IPS-18a (cell line): ENCODE measurements around the gene U2AF1L4.
"Not testable (repeated sequence)": the region's sequence is repeated elsewhere in the genome, so short reads cannot be mapped to it uniquely, and the experiment has no call there.

Experiments used
- H3K27ac ChIP-seq: one replicate; pipeline ENCODE4 v1.5.1; 2013; ENCODE audit warnings: low read length
- H3K27me3 ChIP-seq: one replicate; pipeline ENCODE4 v1.6.1; 2013; ENCODE audit warnings: mild to moderate bottlenecking, low read length; ENCODE audit not compliant: control insufficient read depth, insufficient read depth
- H3K36me3 ChIP-seq: one replicate; pipeline ENCODE4 v1.6.1; 2013; ENCODE audit warnings: low read depth, low read length; ENCODE audit not compliant: control insufficient read depth
- H3K4me1 ChIP-seq: one replicate; pipeline ENCODE4 v1.6.1; 2013; ENCODE audit warnings: low read depth, low read length; ENCODE audit not compliant: control insufficient read depth
- H3K4me3 ChIP-seq: one replicate; pipeline ENCODE4 v1.5.1; 2013; ENCODE audit warnings: low read length
- H3K9ac ChIP-seq: one replicate; pipeline ENCODE4 v1.6.1; 2013; ENCODE audit warnings: mild to moderate bottlenecking, low read length, moderate library complexity
- H3K9me3 ChIP-seq: one replicate; pipeline ENCODE4 v1.6.1; 2013; ENCODE audit warnings: low read depth, low read length; ENCODE audit not compliant: control insufficient read depth

U2AF1L4 gene

DNA sequence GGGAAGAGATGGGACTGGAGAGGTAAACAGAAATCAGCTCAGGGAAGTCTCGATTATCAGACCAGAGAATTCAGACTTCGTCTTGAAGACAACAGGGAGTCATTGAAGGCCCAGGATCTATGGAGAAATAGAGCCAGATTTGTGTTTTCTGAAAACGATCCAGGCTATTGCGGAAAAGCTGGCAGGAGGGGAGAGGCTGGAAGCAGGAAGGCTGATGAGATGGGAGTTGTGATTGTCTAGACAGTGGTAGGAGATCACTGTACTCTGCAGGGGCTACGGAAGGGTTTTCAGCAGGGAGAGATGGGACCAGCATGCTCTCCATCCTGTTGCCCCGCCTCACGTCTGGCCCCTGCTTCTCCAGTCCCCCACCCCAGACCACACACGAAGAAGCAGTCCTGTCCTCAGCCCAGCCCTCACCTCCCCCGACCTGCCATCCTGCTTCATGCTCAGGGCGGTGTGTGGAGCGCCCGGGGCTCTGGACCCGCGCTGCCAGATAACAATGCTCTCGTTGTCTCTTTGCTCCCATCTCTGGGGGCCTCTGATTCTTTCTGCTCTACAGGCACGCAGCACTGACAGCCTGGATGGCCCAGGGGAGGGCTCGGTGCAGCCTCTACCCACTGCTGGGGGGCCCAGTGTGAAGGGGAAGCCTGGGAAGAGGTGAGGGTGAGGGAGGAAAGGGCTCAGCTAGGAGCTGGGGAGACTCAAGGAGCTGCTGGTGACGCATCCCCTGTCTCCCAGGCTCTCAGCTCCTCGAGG, 32.0 kb upstream of the U2AF1L4 start:
- Histone ChIP-seq H3K27me3 (peaks cover 21% of the 10 kb centered on the region), H3K4me1 (peaks cover 17% of the 10 kb centered on the region), H3K27ac (no peak overlapping the region), H3K9ac (no peak overlapping the region), H3K9me3 (no peaks in the 10 kb centered on the region), H3K4me3 (peak overlapping the region; percentile 67), H3K36me3 (no peaks in the 10 kb centered on the region)

DNA sequence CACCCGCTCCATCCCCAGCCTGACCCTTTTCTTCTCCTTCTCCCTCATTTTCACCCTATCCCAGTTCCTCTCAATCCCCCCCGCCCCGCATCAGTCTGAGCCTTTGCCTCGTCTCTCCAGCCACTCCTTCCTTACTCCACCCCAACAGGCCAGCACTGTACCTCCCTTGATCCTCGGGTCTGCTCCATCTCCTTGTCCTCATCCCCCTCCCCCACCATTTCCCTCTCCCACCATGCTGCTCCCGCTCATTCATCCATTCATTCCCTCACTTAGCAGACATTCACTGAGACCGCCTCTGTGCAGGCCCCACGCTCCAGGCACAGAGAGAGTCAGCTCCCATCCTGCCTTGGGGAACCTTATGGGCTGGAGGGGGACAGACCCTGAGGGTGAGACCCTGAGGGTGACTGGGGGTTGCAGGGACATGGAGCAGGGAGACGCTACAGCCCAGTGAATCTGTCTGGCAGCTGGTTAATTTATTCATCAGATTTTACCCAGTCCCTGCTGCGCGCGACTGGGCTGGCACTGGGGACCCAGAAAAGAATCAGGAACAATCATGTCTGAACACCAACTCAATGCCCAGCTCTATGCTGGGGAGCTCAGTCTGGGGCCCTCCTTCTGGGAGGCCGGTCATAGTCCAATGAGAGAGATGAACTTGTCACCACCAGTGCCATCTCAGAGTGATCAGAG, 31.0 kb upstream of the U2AF1L4 start:
- H3K4me1 ChIP-seq = peaks cover 17% of the 10 kb centered on the region
- peaks cover 21% of the 10 kb centered on the region for H3K27me3 ChIP-seq
- H3K36me3 ChIP-seq = no peaks in the 10 kb centered on the region
- H3K9me3 ChIP-seq = no peaks in the 10 kb centered on the region
- H3K4me3 ChIP-seq = peak overlapping the region; percentile 67
- no peak overlapping the region for H3K9ac ChIP-seq
- H3K27ac ChIP-seq = no peak overlapping the region

DNA sequence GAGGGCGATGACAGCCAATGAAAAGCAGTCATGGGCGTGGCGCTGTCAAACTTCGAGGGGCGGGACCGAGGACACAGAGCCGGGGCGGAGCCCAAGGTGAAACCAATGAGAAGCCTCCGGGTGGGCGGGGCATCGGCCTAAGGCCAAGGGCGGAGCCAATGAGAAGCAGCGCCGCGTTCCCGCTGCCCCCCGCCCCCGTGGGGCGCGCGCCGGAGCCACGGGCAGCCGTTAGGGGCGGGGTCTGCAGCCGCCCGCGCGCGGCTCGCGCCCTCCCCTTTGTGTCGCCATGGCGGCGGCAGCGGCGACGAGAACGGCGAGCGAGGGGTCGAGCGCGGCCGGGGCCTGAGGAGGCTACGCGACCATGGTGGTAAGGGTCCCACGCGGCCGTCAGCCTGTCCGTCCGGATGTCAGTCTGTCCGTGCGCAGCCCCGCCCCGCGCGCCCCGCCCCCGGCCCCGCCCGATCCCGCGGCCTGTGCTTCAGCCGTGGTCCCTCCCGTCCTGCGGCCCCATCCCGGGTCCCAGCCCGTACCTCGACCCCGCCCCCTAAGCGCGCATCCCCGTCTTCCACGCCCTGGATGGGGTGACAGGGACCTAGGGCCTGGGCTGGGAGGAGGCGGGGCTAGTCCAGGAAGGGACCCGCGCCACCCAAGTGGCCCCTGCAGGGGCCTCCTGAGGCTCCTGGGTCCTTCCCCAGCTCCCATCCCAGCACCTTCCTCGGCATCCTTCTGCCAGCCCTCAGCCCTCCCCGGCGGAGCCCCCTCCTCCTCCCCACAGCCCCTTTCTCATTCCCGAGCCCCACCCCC, 30.3 kb upstream of the U2AF1L4 start, which contains the start of gene ARHGAP33:
ARHGAP33 (plus strand) TSS at position 267 of the 804 bp plus-strand sequence; CDS start at position 362, 95 bp downstream.
- Histone ChIP-seq H3K27ac (no peak within 1 kb of the TSS), H3K4me1 (peaks cover 17% of the 10 kb centered on the region), H3K4me3 (peak within 1 kb of the TSS; percentile 67), H3K9ac (no peak within 1 kb of the TSS), H3K36me3 (no peaks in the 10 kb centered on the region), H3K9me3 (no peaks in the 10 kb centered on the region), H3K27me3 (peaks cover 21% of the 10 kb centered on the region)

DNA sequence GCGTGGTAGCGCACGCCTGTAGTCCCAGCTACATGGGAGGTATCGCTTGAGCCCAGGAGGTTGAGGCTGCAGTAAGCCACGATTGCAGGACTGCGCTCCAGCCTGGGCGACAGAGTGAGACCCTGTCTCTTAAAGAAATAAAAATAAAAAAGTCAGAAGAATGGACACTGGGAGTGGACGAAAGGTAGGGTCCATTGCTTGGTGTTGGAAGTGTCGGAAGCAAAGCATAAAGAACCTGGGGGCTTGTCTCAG, 29.8 kb upstream of the U2AF1L4 start:
- Histone ChIP-seq H3K9me3 (no peaks in the 10 kb centered on the region), H3K27me3 (peaks cover 21% of the 10 kb centered on the region), H3K9ac (no peak overlapping the region), H3K36me3 (no peaks in the 10 kb centered on the region), H3K4me3 (peak overlapping the region; percentile 67), H3K4me1 (peaks cover 17% of the 10 kb centered on the region), H3K27ac (no peak overlapping the region)

DNA sequence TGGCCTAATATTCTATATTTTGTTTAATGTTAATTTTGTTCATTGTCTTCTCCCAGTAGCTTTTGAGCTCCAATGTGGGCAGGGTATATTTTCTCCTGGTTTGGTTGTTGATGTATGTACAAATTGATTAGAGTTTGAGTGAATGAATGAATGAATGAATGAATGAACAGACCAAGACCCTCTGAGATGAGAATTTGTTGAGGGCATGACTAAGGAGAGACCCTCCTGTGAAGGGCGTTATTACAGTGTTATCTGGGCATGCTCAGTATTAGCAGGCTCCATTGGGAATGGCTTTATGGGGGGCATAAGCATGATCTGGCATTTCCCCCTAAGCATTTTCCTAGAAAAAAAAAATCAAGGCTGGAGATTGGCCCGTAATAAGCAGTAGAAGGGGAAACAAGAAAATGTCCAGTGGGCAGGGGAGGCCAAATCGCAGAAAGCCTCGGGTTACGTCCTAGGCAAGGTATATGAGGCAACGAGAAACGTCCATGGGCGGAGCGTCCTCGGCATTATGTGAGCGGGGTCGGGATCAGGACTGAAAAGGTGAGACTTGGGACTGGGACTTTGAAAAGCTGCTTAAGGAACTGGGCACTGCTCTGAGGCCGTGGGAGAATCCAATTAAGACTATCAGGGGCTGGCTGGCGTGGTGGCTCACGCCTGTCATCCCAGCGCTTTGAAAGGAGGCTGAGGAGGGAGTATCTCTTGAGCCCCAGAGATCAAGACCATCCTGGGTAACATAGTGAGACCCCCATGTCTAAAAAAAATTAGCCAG, 29.2 kb upstream of the U2AF1L4 start:
- H3K27ac ChIP-seq = no peak overlapping the region
- H3K9me3 ChIP-seq = no peaks in the 10 kb centered on the region
- no peaks in the 10 kb centered on the region for H3K36me3 ChIP-seq
- peaks cover 17% of the 10 kb centered on the region for H3K4me1 ChIP-seq
- peak overlapping the region; percentile 67 for H3K4me3 ChIP-seq
- peaks cover 21% of the 10 kb centered on the region for H3K27me3 ChIP-seq
- no peak overlapping the region for H3K9ac ChIP-seq

DNA sequence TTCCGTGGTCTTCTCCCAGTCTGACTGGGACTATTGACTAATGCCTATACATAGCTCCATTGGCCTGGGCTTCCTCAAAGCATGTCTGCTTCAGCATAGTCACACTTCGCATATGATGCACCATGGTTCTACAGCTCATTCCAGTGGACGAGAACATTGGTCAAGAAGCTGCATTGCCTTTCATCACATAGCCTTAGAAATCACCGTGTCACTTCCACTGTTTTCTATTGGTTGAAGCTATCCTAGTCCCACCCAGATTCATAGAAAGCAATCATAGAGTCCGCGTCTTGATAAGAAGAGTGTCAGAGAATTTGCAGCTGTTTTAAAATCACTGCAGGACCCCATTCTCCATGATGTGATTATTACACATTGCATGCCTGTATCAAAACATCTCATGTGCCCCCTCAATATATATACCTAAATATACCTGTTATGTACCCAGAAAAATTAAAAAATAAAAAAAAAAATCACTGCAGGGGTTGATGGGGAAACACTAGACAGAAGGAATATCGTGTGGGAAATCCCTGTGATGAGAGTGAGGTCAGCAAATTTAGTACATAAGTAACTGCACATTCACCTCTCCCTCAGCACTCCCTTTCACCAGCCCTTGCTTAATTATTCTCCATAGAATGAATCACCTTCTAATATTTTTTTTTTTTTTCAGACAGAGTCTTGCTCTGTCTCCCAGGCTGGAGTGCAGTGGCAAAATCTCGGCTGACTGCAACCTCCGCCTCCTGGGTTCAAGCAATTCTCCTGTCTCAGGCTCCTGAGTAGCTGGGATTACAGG, 28.0 kb upstream of the U2AF1L4 start:
- H3K27me3 ChIP-seq = peaks cover 21% of the 10 kb centered on the region
- peaks cover 17% of the 10 kb centered on the region for H3K4me1 ChIP-seq
- no peak overlapping the region for H3K9ac ChIP-seq
- no peak overlapping the region for H3K27ac ChIP-seq
- no peaks in the 10 kb centered on the region for H3K36me3 ChIP-seq
- H3K4me3 ChIP-seq = no peak overlapping the region
- no peaks in the 10 kb centered on the region for H3K9me3 ChIP-seq

DNA sequence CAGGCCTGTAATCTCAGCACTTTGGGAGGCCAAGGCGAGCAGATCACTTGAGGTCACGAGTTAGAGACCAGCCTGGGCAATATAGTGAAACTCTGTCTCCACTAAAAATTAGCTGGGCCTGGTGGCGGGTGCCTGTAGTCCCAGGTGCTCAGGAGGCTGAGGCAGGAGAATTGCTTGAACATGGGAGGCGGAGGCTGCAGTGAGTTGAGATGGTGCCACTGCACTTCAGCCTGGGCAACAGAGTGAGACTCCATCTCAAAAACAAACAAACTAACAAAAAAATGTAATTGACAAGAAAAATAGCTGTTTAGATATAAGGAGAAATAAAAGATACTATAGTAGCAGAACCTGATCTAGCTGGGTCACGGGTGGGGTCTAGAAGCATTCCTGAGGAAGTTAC, 27.1 kb upstream of the U2AF1L4 start:
- H3K9me3 ChIP-seq, H3K4me3 ChIP-seq, H3K9ac ChIP-seq, H3K36me3 ChIP-seq, H3K27ac ChIP-seq: not testable (repeated sequence)
- Histone ChIP-seq H3K27me3 (peaks cover 21% of the 10 kb centered on the region), H3K4me1 (peaks cover 15% of the 10 kb centered on the region)

DNA sequence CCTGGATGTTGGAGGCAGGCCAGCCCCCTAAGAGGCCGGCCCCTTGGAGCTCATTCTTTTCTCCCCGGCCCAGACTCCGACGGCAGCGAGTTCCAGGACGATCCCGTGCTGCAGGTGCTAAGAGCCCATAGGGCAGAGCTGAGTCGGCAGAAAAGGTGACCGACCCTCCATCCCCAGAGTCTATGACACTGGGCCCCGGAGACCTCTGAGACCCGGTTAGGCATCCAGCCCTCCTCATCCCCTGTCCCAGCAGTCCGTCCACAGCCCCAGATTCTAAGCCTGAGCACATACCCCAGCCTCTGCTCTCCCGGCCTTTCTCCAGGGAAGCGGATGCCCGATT, 22.8 kb upstream of the U2AF1L4 start:
- H3K9me3 ChIP-seq = no peaks in the 10 kb centered on the region
- peaks cover 4% of the 10 kb centered on the region for H3K27me3 ChIP-seq
- no peaks in the 10 kb centered on the region for H3K4me1 ChIP-seq
- H3K9ac ChIP-seq = no peak overlapping the region
- H3K36me3 ChIP-seq = peaks cover 11% of the 10 kb centered on the region
- H3K4me3 ChIP-seq = no peak overlapping the region
- no peak overlapping the region for H3K27ac ChIP-seq

DNA sequence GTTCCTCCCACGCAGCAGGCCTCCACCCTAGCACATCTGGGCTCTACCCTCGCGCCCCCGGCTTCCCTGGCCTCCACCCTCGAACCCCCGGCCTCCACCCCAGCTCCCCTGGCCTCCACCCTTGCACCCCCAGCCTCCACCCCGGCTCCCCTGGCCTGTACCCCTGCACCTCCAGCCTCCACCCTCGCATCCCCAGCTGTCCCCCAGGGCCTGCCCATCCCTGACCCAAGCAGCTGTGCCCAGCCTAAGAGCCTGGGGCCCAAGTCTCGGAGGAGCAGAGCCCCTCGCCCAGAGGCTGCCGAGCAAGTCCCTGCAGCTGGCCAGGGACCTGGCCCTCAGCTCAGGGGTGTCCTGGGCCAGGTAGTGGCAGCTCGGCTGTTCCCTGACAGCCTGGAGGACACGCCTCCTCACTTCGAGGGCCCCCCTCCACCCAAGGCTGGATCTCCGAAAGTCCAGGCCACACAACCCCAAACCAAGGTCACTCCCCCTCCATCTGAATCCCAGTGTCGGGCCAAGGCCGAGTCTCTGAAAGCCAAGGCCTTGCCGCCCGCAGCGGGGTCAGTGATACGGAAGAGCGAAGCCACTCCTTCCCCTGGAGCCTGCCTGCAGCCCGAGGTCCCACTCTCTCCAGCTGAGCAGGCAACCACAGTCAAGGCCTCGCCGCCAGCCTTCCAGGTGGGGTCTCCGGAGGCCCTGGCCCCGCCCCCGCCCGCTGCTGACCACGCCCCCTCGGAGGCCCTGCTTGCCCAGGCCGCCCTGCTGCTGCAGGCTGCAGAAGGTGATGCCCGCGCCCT, 22.3 kb upstream of the U2AF1L4 start:
- Histone ChIP-seq H3K4me3 (no peak overlapping the region), H3K27me3 (no peaks in the 10 kb centered on the region), H3K27ac (no peak overlapping the region), H3K9ac (no peak overlapping the region), H3K4me1 (no peaks in the 10 kb centered on the region), H3K9me3 (no peaks in the 10 kb centered on the region), H3K36me3 (peaks cover 11% of the 10 kb centered on the region)

DNA sequence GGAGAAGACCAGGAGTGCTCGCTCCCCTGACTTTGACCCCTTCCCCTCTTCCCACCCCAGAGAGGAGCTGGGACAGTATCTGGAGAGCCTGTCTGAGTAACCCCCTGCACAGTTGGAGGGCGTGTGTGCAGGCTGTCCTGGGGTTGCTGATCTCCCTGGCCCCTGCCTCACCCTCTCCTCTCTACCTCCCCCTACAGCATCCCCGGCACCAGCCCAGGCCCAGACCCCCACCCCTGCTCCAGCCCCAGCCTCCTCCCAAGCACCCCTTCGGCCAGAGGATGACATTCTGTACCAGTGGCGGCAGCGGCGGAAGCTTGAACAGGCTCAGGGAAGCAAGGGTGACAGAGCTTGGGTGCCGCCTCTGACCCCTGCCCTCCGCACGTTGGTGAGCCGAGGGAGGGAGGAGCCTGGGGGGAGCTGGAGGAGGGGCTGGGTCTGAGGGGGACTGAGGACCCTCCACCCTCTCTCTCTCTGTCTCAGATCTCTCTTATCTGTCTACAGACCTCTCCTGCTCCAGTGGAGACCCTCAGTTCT, 21.4 kb upstream of the U2AF1L4 start:
- peaks cover 18% of the 10 kb centered on the region for H3K36me3 ChIP-seq
- H3K27me3 ChIP-seq = no peaks in the 10 kb centered on the region
- no peak overlapping the region for H3K9ac ChIP-seq
- no peaks in the 10 kb centered on the region for H3K9me3 ChIP-seq
- H3K27ac ChIP-seq = no peak overlapping the region
- H3K4me3 ChIP-seq = no peak overlapping the region
- H3K4me1 ChIP-seq = no peaks in the 10 kb centered on the region
